SKM-1 treated with dmso at 0.1 percent for 144 hours (cell line): Measurements from ENCODE around the gene ZC3H4.
"Not testable (repeated sequence)": the region's sequence is repeated elsewhere in the genome, so short reads cannot be mapped to it uniquely, and the experiment has no call there.

Source experiments
- DNase-seq: peaks from one replicate; lab custom pipeline; 2025; ENCODE audit not compliant: unreplicated experiment; lab: John Stamatoyannopoulos, UW

ZC3H4 gene

GRCh38 chr19:47109177-47109540, 4.4 kb downstream of the ZC3H4 start:
- DNase-seq = no peak

GRCh38 chr19:47107953-47108746, 5.4 kb downstream of the ZC3H4 start:
- DNase-seq = no peak

- no peak for DNase-seq
Observed at GRCh38 chr19:47107202-47107952, 6.2 kb downstream of the ZC3H4 start.

GRCh38 chr19:47106821-47107201, 6.8 kb downstream of the ZC3H4 start:
- DNase-seq = no peak

- DNase-seq = no peak
Observed at GRCh38 chr19:47105874-47106273, 7.7 kb downstream of the ZC3H4 start.

- no peak for DNase-seq
Observed at GRCh38 chr19:47104680-47105079, 8.9 kb downstream of the ZC3H4 start.

- DNase-seq = no peak
Observed at GRCh38 chr19:47102346-47103060, 11.1 kb downstream of the ZC3H4 start.

- not testable (repeated sequence) for DNase-seq
Observed at GRCh38 chr19:47101116-47101515, 12.5 kb downstream of the ZC3H4 start.

- DNase-seq = no peak
Observed at GRCh38 chr19:47100290-47100689, 13.3 kb downstream of the ZC3H4 start.

- DNase-seq = no peak
Observed at GRCh38 chr19:47099576-47100050, 14.0 kb downstream of the ZC3H4 start.

- no peak for DNase-seq
Observed at GRCh38 chr19:47098608-47099007, 15.0 kb downstream of the ZC3H4 start.

- DNase-seq = no peak
Observed at GRCh38 chr19:47097396-47098201, 16.0 kb downstream of the ZC3H4 start.

GRCh38 chr19:47096721-47097120, 16.9 kb downstream of the ZC3H4 start:
- no peak for DNase-seq

GRCh38 chr19:47096100-47096704, 17.4 kb downstream of the ZC3H4 start:
- DNase-seq = no peak

GRCh38 chr19:47095476-47096099, 18.0 kb downstream of the ZC3H4 start:
- no peak for DNase-seq

- no peak for DNase-seq
Observed at GRCh38 chr19:47094557-47095475, 18.8 kb downstream of the ZC3H4 start.

- no peak for DNase-seq
Observed at GRCh38 chr19:47093841-47094240, 19.7 kb downstream of the ZC3H4 start.

- no peak for DNase-seq
Observed at GRCh38 chr19:47093254-47093653, 20.3 kb downstream of the ZC3H4 start.

- no peak for DNase-seq
Observed at GRCh38 chr19:47089767-47090350, 23.7 kb downstream of the ZC3H4 start.
